D341Med (cell line): ENCODE data around the gene RPS28.
A peak's percentile ranks its signal among the peaks of the same experiment; 100 is the strongest.
"Not testable (repeated sequence)": the region's sequence is repeated elsewhere in the genome, so short reads cannot be mapped to it uniquely, and the experiment has no call there.

Experiments used
- DNase-seq: peaks from one replicate; pipeline ENCODE4 v3.0.0; 2012; ENCODE audit warnings: low spot score

The RPS28 gene

DNA sequence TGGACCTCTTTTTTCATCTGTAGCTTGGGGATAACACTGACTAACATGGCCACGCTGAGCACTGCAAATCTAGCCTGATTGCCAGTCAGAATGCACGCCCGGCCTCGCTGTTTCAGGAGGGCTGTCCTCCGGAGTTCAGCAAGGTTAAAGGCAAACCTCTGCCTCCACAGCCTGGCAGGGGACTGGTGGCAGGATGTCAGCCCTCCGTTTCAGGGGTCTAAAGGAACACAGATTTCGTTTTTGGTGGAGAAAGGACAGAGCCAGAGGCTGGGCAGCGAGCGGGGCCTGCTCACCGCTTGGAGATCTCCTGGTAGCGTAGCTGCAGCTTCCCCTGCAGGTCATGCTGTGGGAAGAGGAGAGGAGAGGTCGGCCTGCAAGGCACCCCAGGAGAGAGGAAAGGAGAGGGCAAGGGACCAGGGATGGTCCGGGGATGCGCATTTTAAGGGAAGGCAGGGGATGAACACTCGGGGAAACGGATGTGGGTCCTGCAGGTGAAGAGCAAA is 681 bp upstream of the RPS28 start:
- no peak for DNase-seq

DNA sequence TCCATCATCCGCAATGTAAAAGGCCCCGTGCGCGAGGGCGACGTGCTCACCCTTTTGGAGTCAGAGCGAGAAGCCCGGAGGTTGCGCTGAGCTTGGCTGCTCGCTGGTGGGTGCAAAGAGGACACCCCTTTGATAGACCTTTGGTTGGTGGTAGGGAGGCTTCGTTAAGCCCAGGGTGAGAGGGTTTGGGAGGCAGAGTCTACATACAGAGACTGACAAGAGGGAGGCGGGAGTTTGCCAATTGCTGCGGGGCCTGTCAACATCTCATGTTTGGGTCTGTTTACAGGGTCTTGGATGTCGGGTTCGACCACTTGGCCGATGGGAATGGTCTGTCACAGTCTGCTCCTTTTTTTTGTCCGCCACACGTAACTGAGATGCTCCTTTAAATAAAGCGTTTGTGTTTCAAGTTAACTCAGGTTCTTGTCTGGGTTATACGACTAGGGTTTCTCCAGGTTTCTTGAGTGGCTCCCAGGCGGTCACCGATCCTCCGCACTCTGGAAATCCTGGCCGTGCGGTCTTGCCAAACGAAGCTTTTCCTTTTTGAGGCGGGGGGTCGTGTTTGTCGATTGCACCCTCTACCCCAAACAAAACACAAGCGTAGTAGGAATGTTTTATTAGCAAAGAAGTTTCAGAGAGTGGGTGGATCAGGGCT is 816 bp downstream of the RPS28 start:
- DNase-seq = no peak

- DNase-seq = no peak
Measured at GRCh38 chr19:8322638-8322997, 1.3 kb downstream of the RPS28 start.

- DNase-seq = no peak
Measured at GRCh38 chr19:8323781-8324185, 2.5 kb downstream of the RPS28 start.

GRCh38 chr19:8324186-8325050 is 3.1 kb downstream of the RPS28 start:
- no peak for DNase-seq

DNA sequence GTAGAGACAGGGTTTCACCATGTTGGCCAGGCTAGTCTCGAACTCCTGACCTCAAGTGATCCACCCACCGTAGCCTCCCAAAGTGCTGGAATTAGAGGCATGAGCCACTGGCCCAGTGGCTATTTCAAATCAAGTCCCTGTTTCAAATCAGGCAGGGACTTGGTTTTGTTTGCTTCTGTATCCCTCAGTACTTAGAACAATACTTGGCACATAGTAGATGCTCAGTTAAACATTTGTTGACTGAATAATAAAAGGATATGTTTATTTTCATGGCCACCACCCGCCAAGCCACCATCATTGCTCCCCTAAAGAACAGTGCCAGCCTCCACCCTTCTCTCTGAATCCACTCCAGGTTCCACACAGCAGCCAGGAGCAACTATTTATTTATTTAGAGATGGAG is 4.2 kb downstream of the RPS28 start:
- DNase-seq = no peak

GRCh38 chr19:8329996-8330395 is 8.7 kb downstream of the RPS28 start:
- no peak for DNase-seq

- DNase-seq = no peak
Measured at GRCh38 chr19:8331263-8331845, 10.1 kb downstream of the RPS28 start.

DNA sequence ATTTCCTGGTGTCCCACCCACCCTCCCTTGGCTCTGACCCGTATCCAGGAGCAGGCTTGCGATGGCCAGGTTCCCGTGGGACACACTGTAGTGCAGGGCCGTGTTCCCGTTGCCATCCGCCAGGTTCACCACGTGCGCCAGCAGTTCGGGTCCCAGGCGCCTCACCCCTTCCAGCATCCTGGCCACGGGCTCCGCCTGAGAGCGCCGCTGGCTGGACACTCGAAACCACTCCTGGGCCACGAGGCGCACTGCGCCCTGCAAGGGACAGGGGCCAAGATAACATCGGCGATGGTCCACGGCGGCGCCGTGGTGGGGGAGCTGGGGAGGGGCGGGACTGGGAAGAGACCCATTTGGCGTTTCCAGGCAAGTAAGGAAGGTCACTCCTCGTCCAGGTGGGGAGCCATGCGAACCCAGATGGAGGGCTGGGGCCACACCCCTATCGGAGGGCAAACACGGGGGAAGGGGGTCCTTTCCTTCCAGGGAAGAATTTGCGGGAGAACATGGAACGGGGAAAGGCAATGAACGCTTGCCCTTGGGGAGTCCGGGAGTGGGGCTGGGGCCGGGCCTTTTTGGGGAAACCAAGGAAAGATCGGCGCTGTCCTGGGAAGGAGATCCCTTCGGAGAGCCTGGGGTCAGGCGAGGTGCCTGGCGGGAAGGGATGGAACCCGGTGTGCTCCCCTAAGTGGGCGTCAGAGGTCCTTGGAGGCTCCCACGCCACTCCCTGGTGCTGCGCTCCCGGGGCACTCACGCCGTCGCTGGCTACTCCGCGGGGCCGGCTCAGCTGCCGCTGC is 11.9 kb downstream of the RPS28 start:
- no peak for DNase-seq

DNA sequence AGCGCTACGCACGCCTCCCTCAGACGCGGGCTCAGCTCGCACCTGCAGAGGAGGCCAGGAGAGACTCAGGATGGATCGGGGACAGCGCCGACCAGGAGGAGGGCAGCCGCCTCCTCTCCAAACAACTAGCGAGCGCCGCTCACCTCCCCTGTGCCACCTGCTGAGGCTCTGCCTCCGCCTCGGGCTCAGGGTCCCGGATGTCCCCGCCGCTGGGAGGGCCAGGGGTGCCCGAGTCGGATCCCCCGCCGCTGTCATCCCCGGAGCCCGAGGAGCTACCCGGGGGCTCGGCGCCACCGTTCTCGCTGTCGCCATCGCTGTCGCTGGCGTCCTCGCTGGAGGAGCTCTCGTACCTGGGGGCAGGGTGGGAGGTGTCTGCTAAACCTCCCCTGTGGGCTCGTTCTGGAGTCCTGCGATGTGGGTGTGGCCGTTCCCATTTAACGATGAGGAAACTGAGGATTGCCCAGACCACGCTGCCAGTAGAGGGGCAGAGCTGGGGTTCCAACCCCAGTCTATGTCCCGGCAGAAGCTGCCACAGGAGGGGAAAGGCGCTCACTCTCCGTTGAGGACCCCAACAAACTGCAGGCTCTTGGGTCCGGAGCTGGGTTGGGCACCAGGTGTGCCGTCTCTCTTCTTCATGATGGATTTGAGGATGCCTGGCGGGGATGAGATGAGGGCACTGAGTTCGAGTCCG is 12.6 kb downstream of the RPS28 start:
- DNase-seq = peak; percentile 54

GRCh38 chr19:8334458-8335342 is 13.4 kb downstream of the RPS28 start:
- peak; percentile 92 for DNase-seq

DNA sequence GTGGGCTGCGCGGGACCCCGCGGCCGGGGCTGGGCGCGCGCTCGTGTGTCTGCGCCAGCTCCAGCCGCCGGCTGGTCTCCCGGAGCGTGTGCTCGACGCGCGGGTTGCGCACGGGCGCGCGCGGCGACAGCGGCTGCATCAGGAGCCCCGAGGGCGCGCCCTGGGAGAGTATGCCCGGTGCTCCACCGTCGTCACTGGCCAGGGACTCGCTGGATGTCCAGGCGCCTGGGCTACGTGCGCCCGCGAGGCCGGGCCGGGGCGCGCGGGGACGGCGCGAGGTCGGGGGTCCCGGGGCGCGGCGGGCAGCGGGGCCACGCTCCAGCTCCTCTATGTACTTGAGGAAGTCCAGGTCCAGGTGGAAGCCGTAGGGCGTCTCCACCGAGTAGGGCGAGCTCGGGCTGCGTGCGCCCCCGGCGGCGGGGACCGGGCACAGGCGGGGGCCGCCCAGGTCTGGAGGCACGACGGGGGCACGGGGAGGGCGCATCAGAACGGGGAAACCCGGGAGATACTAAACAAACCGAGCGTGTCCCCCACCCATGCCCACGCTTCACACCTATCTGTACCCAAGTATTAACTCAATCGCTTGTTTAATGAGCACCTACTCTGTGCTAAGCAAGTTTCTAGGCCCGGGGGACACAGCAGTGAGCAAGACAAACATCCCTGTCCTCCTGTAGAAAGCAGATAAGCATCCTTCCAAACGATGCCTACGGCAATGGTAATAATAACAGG is 14.2 kb downstream of the RPS28 start:
- DNase-seq = peak; percentile 58

GRCh38 chr19:8336072-8336569 is 14.8 kb downstream of the RPS28 start:
- DNase-seq = no peak

GRCh38 chr19:8336660-8337059 is 15.4 kb downstream of the RPS28 start:
- DNase-seq = no peak

DNA sequence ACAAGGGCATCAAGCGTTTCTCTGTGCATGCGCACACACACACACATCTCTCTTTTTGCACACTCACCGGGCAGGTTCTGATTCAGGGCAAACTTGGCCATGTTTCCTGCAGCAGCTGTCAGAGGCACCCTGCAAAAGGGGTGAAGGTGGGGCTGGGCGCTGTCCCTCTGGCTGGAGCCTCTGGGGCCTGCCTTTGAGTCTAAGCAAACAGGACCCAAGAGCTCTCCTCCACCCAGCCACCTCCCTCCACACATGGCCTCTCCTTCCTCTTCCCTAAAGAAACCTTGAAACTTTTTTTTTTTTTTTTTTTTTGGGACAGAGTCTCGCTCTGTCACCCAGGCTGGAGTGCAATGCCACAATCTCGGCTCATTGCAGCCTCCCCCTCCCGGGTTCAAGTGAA is 16.4 kb downstream of the RPS28 start:
- DNase-seq = no peak

- DNase-seq = no peak
Measured at GRCh38 chr19:8338835-8339234, 17.5 kb downstream of the RPS28 start.

DNA sequence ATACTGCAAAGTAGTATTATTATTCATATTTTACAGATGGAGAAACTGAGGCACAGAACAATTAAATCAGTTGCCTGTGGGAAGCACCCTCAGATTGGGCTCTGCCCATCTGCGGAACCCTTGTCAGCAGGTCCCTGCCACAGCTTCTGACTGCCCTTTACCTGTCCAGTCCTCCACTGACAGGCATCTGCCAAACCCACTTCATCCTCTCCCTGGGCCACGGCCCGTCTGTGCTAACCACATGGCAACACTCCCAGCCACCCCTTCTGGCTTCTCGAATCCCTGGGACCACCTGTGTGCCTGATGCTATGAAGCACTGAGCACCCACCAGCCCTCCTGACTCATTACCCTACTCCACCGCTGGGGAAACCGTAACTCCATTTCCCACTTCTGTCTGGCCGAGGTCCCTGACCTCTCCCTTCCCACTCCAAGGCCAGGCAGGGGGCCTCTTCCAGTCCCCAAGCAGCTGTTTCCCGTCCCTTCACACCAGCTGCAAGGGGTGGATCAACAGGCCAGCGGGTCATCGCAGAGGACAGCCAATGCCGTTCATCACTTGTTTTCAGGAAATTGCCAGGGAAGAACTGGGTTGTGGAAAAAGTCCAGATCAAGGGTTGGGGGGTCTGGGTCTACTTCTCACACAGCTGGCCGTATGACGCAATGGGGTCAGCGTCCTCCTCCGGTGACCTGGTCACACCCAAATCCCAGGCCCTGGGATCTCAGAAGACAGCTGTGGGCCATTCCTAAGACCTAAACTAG is 19.2 kb downstream of the RPS28 start:
- no peak for DNase-seq

DNA sequence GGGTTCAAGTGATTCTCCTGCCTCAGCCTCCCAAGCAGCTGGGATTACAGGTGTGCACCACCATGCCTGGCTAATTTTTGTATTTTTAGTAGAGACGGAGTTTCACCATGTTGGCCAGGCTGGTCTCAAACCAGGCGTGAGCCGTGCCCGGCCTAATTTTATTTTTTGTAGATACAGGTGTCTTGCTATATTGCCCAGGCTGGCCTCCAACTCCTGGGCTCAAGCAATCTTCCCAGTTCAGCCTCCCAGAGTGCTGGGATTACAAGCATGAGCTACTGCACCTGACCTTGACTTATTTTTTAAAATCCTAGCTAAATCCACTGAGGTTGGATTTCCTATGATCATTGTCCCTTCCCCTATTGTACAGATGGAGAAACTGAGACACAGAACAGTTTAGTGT is 20.2 kb downstream of the RPS28 start:
- not testable (repeated sequence) for DNase-seq

DNA sequence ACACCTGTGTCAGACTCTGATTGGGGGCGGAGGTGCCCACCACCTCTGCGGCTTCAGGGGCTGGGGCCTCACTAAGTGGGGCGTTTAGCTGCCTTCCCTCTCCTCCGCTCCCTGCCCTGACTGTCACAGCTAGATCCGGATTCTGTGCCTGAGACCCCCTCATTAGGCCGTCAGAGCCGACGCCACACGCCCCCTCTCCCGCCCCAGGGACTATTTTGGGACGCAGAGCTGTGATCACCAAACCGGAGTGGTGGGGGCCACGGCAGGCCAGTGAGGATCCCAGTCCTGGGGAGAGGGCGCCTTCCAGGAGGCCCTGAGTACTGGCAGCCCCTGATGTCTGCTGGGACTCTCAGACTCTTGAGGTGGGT is 21.0 kb downstream of the RPS28 start:
- no peak for DNase-seq
